Ovary (tissue), 9 donors: ENCODE data around the gene FREM2. TPM values are rescaled to one million over a fixed set of nuclear protein-coding genes. Genes with fewer than 3 reads are reported as not detected.

Experiments
- DNase-seq, 5 donors: peaks; one replicate each; pipeline ENCODE4 v3.0.0-alpha.2; 2019 to 2020
- H3K27ac ChIP-seq, 2 donors: fragments of 200-600 bp; one replicate each; pipeline versions ENCODE4 v1.5.1 to v1.8.0; 2019 to 2022
- H3K27me3 ChIP-seq: fragments of 200-600 bp; one replicate; pipeline ENCODE4 v1.8.0; 2022
- H3K36me3 ChIP-seq: fragments of 200-600 bp; sonication (generic); one replicate; pipeline ENCODE4 v1.5.1; 2019
- H3K4me1 ChIP-seq: one replicate; pipeline ENCODE4 v1.8.1; 2013; ENCODE audit warnings: mild to moderate bottlenecking, moderate library complexity; ENCODE audit not compliant: insufficient read depth
- H3K4me3 ChIP-seq: fragments of 200-600 bp; sonication (generic); one replicate; pipeline ENCODE4 v1.5.1; 2017
- H3K9me3 ChIP-seq, 2 donors: fragments of 200-600 bp in 1 of 2; sonication (generic) in 1 of 2; one replicate each; pipeline versions ENCODE4 v1.5.1 to v1.8.1; 2013 to 2019; ENCODE audit warnings: mild to moderate bottlenecking in 1 of 2, moderate library complexity in 1 of 2
- EP300 ChIP-seq: sonication (generic); formaldehyde crosslinking; IDR thresholded peaks from one replicate; pipeline ENCODE4 v1.6.1; 2017; ENCODE audit warnings: antibody characterized with exemption
- POLR2A ChIP-seq: fragments of 450-650 bp; IDR thresholded peaks from one replicate; pipeline ENCODE4 v1.6.1; 2017; ENCODE audit warnings: antibody characterized with exemption, mild to moderate bottlenecking, moderate library complexity
- WGBS, 3 donors: extraction: QIAGEN DNeasy Blood & Tissue Kit in 1 of 3; methylation state at CpG; one replicate each; pipeline versions ENCODE4 v1.1.5 to v1.1.7; 2013 to 2017; 5-methylcytosine and 5-hydroxymethylcytosine counted together
- intact Hi-C, 4 donors: fragments of 100-400 bp; cut with DNase I; formaldehyde crosslinking; loops; one replicate each; pipeline versions ENCODE4 v1.11.0 to v1.15.1; 2022 to 2023
- polyA plus RNA-seq, 2 donors: library from polyadenylated mRNA; stranded (reverse); fragments of 200-250 nt in 1 of 2; fragments of 350-450 nt in 1 of 2; fragmentation: Illumina TruSeq in 1 of 2; extraction: RNeasy Lipid Tissue Mini Kit (QIAGEN cat#74804) in 1 of 2; gene quantifications; one replicate each; pipeline ENCODE4 v1.2.3, GENCODE V29; 2013 to 2014
- total RNA-seq, 7 donors: library from RNA; depleted of rRNA in 2 of 7; stranded (reverse); fragments of >200 nt in 2 of 7; fragmentation: NEBNext Ultra II Directional in 3 of 7; extraction: Animal tissue kit (Norgen Biotek cat#: 25700) in 3 of 7; gene quantifications; one replicate each; pipeline versions ENCODE4 v1.1.0 to v1.2.4, GENCODE V29; 2016 to 2023
- TF ChIP-seq, protein P1 (sequence below), 3 donors: fragments of 450-650 bp in 2 of 3; fragments of 200-600 bp in 1 of 3; IDR thresholded peaks; one replicate each; pipeline versions ENCODE4 v1.5.1 to v1.8.0; 2016 to 2022; ENCODE audit warnings: antibody characterized with exemption in 3 of 3, mild to moderate bottlenecking in 1 of 3
- donor health status: DM: no; HTN: no; CAD: no; lungs with moderate emphysema.
- donor health status: DM: no; HTN: no; CAD: no.
- donor health status: Bipolar disorder and iron deficiency.
- donor health status: DM: yes; HTN: yes; CAD: no.
- donor health status: DM: no; HTN: no; CAD: no.
- donor health status: DM: yes; HTN: yes; CAD: no.

Gene FREM2
- total and polyA plus RNA-seq, 9 donors = 0.27 to 4.0 (median 1.7) TPM

DNA sequence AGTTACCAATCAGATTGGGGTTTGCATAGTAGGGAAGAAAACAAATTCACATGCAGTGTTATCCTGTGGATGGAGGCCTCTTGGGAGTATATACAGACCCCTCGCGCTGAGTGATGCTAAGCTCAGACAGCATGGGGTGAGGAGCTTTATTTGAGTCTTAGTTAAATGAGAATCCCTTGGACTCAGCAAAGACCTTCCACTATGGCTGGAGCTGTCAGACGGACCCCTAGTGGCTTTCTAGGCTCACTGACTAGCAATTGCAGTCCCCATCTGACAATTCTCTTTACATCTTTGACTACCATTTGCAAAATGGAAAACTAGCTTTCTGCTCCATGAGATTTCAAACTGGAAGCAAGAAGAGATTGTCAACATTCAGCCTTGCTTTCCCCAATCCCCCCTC is 213.3 kb downstream of the FREM2 start:
- Histone ChIP-seq H3K27ac (no peak overlapping the region), H3K9me3 (no peaks in the 10 kb centered on the region), H3K36me3 (no peaks in the 10 kb centered on the region), H3K27me3 (no peaks in the 10 kb centered on the region), H3K4me1 (no peaks in the 10 kb centered on the region), H3K4me3 (no peak overlapping the region)
- intact Hi-C loops = no loop called here
- WGBS, 3 donors = 76 to 81% (median 81%) methylated on average over 3 of the region's 3 CpGs
- DNase-seq = no peak
- TF ChIP-seq, protein P1, sequence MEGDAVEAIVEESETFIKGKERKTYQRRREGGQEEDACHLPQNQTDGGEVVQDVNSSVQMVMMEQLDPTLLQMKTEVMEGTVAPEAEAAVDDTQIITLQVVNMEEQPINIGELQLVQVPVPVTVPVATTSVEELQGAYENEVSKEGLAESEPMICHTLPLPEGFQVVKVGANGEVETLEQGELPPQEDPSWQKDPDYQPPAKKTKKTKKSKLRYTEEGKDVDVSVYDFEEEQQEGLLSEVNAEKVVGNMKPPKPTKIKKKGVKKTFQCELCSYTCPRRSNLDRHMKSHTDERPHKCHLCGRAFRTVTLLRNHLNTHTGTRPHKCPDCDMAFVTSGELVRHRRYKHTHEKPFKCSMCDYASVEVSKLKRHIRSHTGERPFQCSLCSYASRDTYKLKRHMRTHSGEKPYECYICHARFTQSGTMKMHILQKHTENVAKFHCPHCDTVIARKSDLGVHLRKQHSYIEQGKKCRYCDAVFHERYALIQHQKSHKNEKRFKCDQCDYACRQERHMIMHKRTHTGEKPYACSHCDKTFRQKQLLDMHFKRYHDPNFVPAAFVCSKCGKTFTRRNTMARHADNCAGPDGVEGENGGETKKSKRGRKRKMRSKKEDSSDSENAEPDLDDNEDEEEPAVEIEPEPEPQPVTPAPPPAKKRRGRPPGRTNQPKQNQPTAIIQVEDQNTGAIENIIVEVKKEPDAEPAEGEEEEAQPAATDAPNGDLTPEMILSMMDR (IDR thresholded peaks at IDR 0.05) = no peak
- TF ChIP-seq POLR2A (no peak), EP300 (no peak)

DNA sequence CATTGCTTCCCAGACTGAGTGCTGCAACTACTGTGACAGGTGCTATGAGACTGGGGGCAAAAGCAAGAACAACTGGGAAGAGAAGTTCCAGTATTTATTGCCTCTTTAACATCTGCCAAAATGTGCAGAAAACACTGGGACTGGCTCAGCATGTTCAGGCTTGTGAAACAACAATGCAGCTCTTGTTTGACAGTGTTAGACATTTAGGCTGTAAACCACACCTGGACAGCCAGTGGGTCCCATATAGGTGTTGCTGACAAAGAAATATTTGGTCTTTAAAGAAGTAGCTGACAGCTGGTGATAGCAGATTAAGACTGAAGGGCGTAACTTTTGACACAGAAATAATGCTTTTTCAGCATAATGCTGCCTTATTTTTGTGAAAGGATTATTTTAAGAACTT is 215.7 kb downstream of the FREM2 start:
- Histone ChIP-seq H3K27ac (no peak overlapping the region), H3K4me3 (no peak overlapping the region), H3K27me3 (no peaks in the 10 kb centered on the region), H3K4me1 (no peaks in the 10 kb centered on the region), H3K36me3 (no peaks in the 10 kb centered on the region), H3K9me3 (no peaks in the 10 kb centered on the region)
- no peak for DNase-seq
- TF ChIP-seq EP300 = no peak
- WGBS, 3 donors = 88% methylated on average over 1 of the region's 1 CpG
- intact Hi-C loops = no loop called here

DNA sequence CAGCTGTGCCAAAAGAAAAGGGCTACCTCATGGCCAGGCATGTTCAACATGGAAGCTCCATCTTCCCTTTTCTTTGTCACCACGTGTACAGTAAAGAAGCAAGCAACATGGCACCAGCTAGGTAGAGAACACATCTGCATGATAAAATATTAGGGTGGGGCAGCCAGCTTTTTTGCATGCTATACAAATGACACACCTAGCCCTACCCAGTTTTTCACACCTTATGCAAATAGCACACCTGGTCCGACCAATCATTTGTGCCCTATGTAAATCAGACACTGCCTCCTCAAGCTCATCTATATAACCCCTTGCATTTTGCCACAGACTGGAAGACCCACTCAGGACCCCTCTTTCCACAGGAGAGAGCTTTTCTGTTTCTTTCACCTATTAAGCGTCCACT is 218.2 kb downstream of the FREM2 start:
- Histone ChIP-seq H3K4me1 (no peaks in the 10 kb centered on the region), H3K36me3 (no peaks in the 10 kb centered on the region), H3K9me3 (no peaks in the 10 kb centered on the region), H3K4me3 (no peak overlapping the region), H3K27ac (no peak overlapping the region), H3K27me3 (no peaks in the 10 kb centered on the region)
- intact Hi-C loops = no loop called here
- no peak for DNase-seq
- 75 to 85% (median 81%) methylated on average over 3 of the region's 3 CpGs for WGBS, 3 donors
- TF ChIP-seq, protein P1 (IDR thresholded peaks at IDR 0.05) = no peak
- TF ChIP-seq POLR2A = no peak
- no peak for TF ChIP-seq EP300

DNA sequence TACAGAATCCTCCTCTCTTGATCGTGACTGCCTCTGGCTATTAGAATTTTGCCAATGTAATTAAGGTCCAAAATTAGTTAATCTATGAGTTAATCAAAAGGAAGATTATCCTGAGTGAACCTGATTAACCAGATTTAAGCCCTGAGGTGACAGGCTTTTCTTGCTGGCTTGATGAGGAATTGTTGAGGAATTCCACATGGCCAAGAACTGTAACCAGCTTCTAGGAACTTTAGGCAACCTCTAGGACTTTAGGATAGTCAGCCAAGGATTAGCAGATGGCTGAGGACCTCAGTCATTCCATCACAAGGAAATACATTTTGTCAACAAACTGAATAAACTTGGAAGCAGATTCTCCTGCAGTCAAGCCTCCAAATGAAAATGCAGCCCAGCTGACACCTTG is 219.0 kb downstream of the FREM2 start:
- H3K27ac ChIP-seq = no peak overlapping the region

GRCh38 chr13:38908574-38908973 is 221.7 kb downstream of the FREM2 start:
- H3K36me3 ChIP-seq = no peaks in the 10 kb centered on the region
- 63 to 80% (median 70%) methylated on average over 2 of the region's 2 CpGs for whole genome bisulfite sequencing, 3 donors
- H3K4me1 ChIP-seq = no peaks in the 10 kb centered on the region
- TF ChIP-seq POLR2A (no peak), EP300 (no peak)
- TF ChIP-seq, protein P1 (IDR thresholded peaks at IDR 0.05) = no peak
- H3K27ac ChIP-seq = no peak overlapping the region
- H3K4me3 ChIP-seq = no peak overlapping the region
- H3K27me3 ChIP-seq = no peaks in the 10 kb centered on the region
- H3K9me3 ChIP-seq = no peaks in the 10 kb centered on the region
- intact Hi-C loops = no loop called here
- DNase-seq = no peak

More for the DNA sequence above, 219.0 kb downstream of the FREM2 start:
- H3K36me3 ChIP-seq = no peaks in the 10 kb centered on the region
- intact Hi-C loops = no loop called here
- no peaks in the 10 kb centered on the region for H3K4me1 ChIP-seq
- no peaks in the 10 kb centered on the region for H3K27me3 ChIP-seq
- H3K9me3 ChIP-seq = no peaks in the 10 kb centered on the region
- no peak for DNase-seq
- H3K4me3 ChIP-seq = no peak overlapping the region
- TF ChIP-seq POLR2A (no peak), EP300 (no peak)
- TF ChIP-seq, protein P1 (IDR thresholded peaks at IDR 0.05) = no peak
- 63 to 80% (median 69%) methylated on average over 1 of the region's 1 CpG for WGBS, 3 donors
